ENCODE data around the gene GOSR2. TPM values are rescaled to one million over a fixed set of nuclear protein-coding genes. Genes with fewer than 3 reads are reported as not detected.

GOSR2 gene
- total and polyA plus RNA-seq, 2 donors (not counting 3 experiments of a cell fraction or from before 2014, with no cell fraction given) = 48.6 to 54.7 TPM

- H3K9me3 ChIP-seq (replicated peaks; ENCODE audit: control insufficient read depth, insufficient read depth, low read length) = no peaks in the 10 kb centered on the region
- no peak overlapping the region for H3K4me2 ChIP-seq (ENCODE audit: insufficient read depth, low read length)
- H2AFZ ChIP-seq (ENCODE audit: low read depth, low read length) = no peak overlapping the region
- H3K36me3 ChIP-seq (ENCODE audit: control insufficient read depth in 2 of 2, extremely low read depth in 1 of 2, insufficient read depth in 2 of 2, low read length in 2 of 2) = no peaks in the 10 kb centered on the region
- TF ChIP-seq MAX (IDR thresholded peaks at IDR 0.05; ENCODE audit: insufficient read depth, insufficient read length) = no peak
- TF ChIP-seq GATA2 (IDR thresholded peaks at IDR 0.05; ENCODE audit: insufficient read depth, insufficient read length, low read depth, low read length) = no peak
- TF ChIP-seq JUN (IDR thresholded peaks at IDR 0.05; ENCODE audit: borderline replicate concordance, insufficient read depth, insufficient read length, low read depth) = no peak
- no peak for TF ChIP-seq POLR2AphosphoS5 (IDR thresholded peaks at IDR 0.05; ENCODE audit: insufficient read depth, low read depth, low read length)
- TF ChIP-seq CTCF (IDR thresholded peaks at IDR 0.05; ENCODE audit: extremely low read depth in 1 of 2, insufficient read depth in 1 of 2, low read depth in 1 of 2, low read length in 2 of 2) = no peak
- no peak for TF ChIP-seq MYC (IDR thresholded peaks at IDR 0.05; ENCODE audit: low read depth, low read length)
- no peak for TF ChIP-seq EZH2 (IDR thresholded peaks at IDR 0.05; ENCODE audit: borderline replicate concordance, low read depth, low read length, severe bottlenecking)
- no peak for TF ChIP-seq FOS (IDR thresholded peaks at IDR 0.05; ENCODE audit: borderline replicate concordance, insufficient read depth, low read length)
- TF ChIP-seq POLR2A (IDR thresholded peaks at IDR 0.05; ENCODE audit: low read depth, low read length) = no peak
- FAIRE-seq (no peak), DNase-seq (ENCODE audit: low read depth, low spot score) (no peak)
- H3K9ac ChIP-seq (replicated peaks; ENCODE audit: extremely low read depth, insufficient read depth, low read length) = no peak overlapping the region
- no peaks in the 10 kb centered on the region for H3K79me2 ChIP-seq (ENCODE audit: control insufficient read depth, insufficient read depth, low read length)
- dilution Hi-C loops (cut with MboI; ENCODE audit: extremely low pct_ligation_motif_present, low sequenced_read_pairs) (no loop called here), intact Hi-C loops (cut with micrococcal nuclease) (no loop called here)
- ChIA-PET CTCF (no interaction called here), POLR2A (no interaction called here)
- no TSS peak for BruUV-seq (replicated peaks)
- H3K9me1 ChIP-seq (replicated peaks; ENCODE audit: control insufficient read depth, extremely low read depth, insufficient read depth, low read length) = no peaks in the 10 kb centered on the region
- no peaks in the 10 kb centered on the region for H4K20me1 ChIP-seq (replicated peaks; ENCODE audit: control insufficient read depth, extremely low read depth, insufficient read depth, low read length)
- no peak overlapping the region for H3K27ac ChIP-seq (ENCODE audit: insufficient read depth, low read depth, low read length)
- H3K4me3 ChIP-seq (replicated peaks in 1 of 3; ENCODE audit: insufficient read depth in 1 of 3, low read depth in 1 of 3, low read length in 3 of 3) = no peak overlapping the region
- H3K27me3 ChIP-seq (ENCODE audit: control insufficient read depth in 2 of 2, insufficient read depth in 2 of 2, low read length in 2 of 2) = peaks cover 0 to 1% of the 10 kb centered on the region in 2 experiments
- no peaks in the 10 kb centered on the region for H3K4me1 ChIP-seq (ENCODE audit: control insufficient read depth, extremely low read depth, insufficient read depth, low read length)
Observed at GRCh38 chr17:46881015-46881414, 41.9 kb upstream of the GOSR2 start.
